WI38 (cell line): ENCODE measurements around the gene BEST3.

Experiments used
- H3K4me3 ChIP-seq: 2 replicates; pipeline ENCODE4 v1.5.1; 2011; ENCODE audit warnings: low read depth, mild to moderate bottlenecking, control low read depth, low read length
- TF ChIP-seq, protein P1 (sequence below): IDR thresholded peaks from 2 replicates; pipeline ENCODE4 v1.5.1; 2012; ENCODE audit warnings: low read depth, mild to moderate bottlenecking, control low read depth, low read length

The BEST3 gene

GRCh38 chr12:69648476-69648875, 50.6 kb downstream of the BEST3 start:
- TF ChIP-seq, protein P1, sequence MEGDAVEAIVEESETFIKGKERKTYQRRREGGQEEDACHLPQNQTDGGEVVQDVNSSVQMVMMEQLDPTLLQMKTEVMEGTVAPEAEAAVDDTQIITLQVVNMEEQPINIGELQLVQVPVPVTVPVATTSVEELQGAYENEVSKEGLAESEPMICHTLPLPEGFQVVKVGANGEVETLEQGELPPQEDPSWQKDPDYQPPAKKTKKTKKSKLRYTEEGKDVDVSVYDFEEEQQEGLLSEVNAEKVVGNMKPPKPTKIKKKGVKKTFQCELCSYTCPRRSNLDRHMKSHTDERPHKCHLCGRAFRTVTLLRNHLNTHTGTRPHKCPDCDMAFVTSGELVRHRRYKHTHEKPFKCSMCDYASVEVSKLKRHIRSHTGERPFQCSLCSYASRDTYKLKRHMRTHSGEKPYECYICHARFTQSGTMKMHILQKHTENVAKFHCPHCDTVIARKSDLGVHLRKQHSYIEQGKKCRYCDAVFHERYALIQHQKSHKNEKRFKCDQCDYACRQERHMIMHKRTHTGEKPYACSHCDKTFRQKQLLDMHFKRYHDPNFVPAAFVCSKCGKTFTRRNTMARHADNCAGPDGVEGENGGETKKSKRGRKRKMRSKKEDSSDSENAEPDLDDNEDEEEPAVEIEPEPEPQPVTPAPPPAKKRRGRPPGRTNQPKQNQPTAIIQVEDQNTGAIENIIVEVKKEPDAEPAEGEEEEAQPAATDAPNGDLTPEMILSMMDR, result no peak
- H3K4me3 ChIP-seq, result no peak overlapping the region

DNA sequence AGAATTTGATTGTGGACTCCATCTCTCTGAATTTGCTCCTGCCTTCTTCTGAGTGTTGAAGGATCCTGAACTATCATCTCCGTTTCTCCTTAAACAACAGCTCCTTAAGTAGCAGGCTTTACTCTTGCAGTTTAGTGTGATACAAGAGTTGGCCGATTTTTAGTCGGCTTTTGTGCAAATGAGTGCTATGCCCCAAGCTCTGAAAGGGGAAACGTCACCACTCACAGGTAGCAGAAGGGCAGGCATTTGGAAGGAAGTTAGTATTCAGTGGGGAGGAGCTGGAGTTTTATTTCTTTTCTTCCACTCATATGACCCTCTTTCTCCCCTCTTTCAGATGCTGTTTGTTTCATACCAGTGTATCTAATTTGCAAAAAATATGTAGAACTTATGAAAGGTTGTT, 51.9 kb downstream of the BEST3 start:
- TF ChIP-seq, protein P1, result no peak
- H3K4me3 ChIP-seq, result no peak overlapping the region

- H3K4me3 ChIP-seq, result no peak overlapping the region
- TF ChIP-seq, protein P1, result no peak
These were observed 54.1 kb downstream of the BEST3 start for GRCh38 chr12:69645031-69645430.

- no peak overlapping the region for H3K4me3 ChIP-seq
- TF ChIP-seq, protein P1, result no peak
These were observed 54.6 kb downstream of the BEST3 start for GRCh38 chr12:69644511-69644910.

- H3K4me3 ChIP-seq, result no peak overlapping the region
- TF ChIP-seq, protein P1, result no peak
These were observed 56.6 kb downstream of the BEST3 start for GRCh38 chr12:69642531-69642930.

- H3K4me3 ChIP-seq, result no peak overlapping the region
- TF ChIP-seq, protein P1, result no peak
These were observed 57.6 kb downstream of the BEST3 start for GRCh38 chr12:69641546-69641945.

DNA sequence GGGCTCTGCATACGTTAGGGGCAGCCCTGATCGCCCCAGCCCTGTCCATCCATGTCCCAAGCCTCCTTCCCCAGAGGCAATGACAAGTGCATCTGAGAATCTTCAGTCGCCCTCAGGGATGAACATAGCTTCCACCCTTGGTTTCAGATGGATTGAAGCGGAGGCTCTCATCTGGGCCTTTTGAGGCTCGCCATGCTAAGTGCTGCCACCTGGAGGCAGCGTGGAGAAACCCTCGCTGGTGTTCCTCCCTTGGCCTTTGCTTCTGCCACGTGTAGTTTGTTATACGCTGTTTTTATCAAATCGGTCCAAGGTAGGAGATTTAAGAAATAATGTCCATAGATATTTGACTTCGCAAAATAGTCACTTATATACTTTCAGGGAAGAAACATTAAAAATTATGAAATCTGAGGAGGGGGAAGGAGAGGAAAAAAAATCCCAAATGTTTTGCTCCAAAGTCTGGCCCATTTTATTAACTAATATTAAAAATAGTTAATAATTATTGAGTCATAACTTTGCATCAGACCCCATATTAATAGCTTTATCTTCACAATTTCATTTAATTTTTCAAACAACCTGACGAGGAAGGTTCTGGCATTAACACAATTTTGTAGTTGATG, 59.6 kb downstream of the BEST3 start:
- TF ChIP-seq, protein P1, result peak; percentile 94
- no peak overlapping the region for H3K4me3 ChIP-seq
